HG03558 (cell line): ENCODE data around the gene DCTPP1.

Source experiments
- ATAC-seq: cut with Tn5 transposase; IDR thresholded peaks from one replicate; pipeline ENCODE4 v1.9.1; 2021; ENCODE audit warnings: moderate number of reproducible peaks; ENCODE audit not compliant: unreplicated experiment; ENCODE audit errors: extremely low read depth

Gene DCTPP1

GRCh38 chr16:30449116-30449435 lies 19.2 kb upstream of the DCTPP1 start:
- ATAC-seq = no peak

- no peak for ATAC-seq
Observed at GRCh38 chr16:30447512-30448226, 17.8 kb upstream of the DCTPP1 start.

DNA sequence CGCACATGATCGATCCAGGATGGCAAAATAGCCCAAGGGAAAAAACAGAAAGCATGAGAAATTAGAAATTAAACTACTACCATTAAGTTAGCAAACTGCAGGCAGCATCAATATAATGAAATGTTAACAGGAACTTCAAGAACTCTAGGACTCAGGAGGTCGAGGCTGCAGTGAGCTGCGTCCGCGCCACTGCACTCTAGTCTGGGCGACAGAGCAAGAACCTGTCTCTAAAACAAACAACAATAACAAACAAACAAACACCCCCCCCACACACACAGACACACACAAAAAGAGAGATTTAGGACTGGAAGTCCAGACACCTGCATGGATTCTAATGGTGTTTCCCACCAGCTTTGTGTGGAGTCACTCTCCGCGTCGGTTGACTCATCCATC lies 16.4 kb upstream of the DCTPP1 start:
- no peak for ATAC-seq

GRCh38 chr16:30445408-30446202 lies 15.8 kb upstream of the DCTPP1 start, which contains the start of gene SEPHS2:
Gene SEPHS2 (minus strand): TSS chr16:30445874. CDS start chr16:30445727, 147 bp downstream.
- no peak for ATAC-seq

- ATAC-seq = no peak
Observed at GRCh38 chr16:30445149-30445407, 15.2 kb upstream of the DCTPP1 start.

- ATAC-seq = no peak
Observed at GRCh38 chr16:30444231-30445148, 14.7 kb upstream of the DCTPP1 start.

- ATAC-seq = no peak
Observed at GRCh38 chr16:30443631-30444030, 13.8 kb upstream of the DCTPP1 start.

GRCh38 chr16:30439720-30440348 lies 10.0 kb upstream of the DCTPP1 start:
- no peak for ATAC-seq

DNA sequence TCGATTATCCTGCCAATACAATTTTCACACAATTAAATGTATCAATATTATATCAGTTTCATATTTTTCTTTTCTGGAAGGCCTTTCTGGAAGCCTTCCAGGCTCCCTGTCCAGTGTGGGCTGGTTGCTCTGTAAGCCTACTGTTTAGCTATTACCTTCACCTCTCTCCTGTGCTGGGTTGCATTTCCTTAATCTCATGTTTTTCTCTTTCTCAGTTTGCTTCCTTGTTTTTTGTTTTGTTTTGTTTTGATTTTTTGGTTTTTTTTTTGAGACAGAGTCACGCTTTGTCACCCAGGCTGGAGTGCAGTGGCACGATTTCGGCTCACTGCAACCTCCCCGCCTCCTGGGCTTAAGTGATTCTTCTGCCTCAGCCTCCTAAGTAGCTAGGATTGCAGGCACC lies 9.0 kb upstream of the DCTPP1 start:
- ATAC-seq = no peak

DNA sequence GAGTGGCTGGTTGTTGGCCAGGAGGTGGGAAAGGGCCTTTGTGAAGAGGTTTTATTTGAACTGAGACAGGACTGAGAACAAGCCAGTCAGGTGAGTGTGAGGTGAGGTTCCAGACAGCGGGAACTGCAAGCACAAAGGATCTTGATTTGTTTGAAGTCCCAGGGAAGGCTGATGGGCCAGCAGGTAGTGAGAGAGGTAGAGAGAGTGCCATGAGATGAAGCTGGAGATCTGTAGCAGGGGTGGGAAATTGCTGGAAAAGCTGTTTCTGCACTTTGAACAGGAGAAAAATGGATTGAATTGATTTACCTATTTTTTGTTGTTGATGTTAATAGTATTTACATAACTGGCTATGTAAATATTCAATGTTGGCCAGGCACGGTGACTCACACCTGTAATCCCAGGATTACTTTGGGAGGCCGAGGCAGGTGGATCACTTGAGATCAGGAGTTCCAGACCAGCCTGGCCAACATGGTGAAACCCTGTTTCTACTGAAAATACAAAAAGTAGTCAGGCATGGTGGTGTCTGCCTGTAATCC lies 7.7 kb upstream of the DCTPP1 start:
- no peak for ATAC-seq

DNA sequence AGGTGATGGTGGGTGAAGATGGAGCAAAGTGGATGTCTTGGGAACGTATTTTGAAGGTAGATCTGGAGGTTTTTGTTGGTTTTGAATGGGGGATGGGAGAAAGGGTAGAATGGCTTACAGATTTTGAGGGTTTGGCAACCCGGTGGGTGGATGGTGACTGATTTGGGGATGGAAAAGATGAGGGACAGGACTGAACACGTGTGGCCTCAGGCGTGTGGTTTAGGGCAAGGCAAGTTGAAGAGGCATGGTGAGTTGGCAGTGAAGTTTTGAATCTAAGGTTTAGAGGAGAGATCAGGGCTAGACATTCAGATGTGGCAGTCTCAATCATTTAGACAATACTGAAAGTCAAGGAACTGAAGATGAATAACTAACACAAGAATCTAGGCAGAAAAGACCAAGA lies 5.0 kb upstream of the DCTPP1 start:
- no peak for ATAC-seq

- no peak for ATAC-seq
Observed at GRCh38 chr16:30430428-30430970, 669 bp upstream of the DCTPP1 start.

DNA sequence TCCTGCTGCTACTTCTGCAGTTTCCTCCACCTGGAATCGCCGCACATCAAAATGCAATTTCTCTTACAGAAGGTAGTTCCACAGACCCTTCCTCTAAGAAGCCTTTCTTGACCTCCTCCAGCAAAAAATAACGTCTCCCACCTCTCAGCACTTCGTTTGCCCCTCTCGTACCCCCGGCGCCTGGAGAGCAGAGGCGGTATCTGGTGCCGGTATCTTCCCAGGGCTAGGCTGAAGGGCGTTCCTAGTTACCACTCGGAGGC lies 482 bp downstream of the DCTPP1 start:
- ATAC-seq = no peak

GRCh38 chr16:30428055-30428454 lies 1.8 kb downstream of the DCTPP1 start:
- no peak for ATAC-seq

DNA sequence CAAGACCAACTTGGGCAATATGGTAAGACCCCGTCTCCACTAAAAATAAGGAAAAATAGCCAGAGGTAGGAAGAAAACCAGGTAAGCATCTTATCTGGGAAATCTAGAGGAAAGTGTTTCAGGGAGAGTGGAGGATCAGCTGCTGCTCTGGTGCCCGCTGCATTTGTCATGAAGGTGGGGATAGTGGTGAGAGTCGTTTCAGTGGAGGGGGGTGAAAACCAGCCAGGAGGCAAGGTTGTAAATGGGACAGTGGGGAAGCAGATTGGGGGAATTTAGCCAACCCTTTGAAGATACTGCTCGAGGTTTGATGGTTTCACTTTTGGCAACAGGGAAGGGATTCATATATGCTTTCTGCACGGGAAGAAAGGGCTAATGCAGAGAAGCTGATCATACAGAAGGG lies 8.8 kb downstream of the DCTPP1 start:
- ATAC-seq = no peak

GRCh38 chr16:30418350-30419181 lies 11.3 kb downstream of the DCTPP1 start:
- no peak for ATAC-seq

- ATAC-seq = peak; percentile 61
Observed at GRCh38 chr16:30417529-30418349, 12.1 kb downstream of the DCTPP1 start.

DNA sequence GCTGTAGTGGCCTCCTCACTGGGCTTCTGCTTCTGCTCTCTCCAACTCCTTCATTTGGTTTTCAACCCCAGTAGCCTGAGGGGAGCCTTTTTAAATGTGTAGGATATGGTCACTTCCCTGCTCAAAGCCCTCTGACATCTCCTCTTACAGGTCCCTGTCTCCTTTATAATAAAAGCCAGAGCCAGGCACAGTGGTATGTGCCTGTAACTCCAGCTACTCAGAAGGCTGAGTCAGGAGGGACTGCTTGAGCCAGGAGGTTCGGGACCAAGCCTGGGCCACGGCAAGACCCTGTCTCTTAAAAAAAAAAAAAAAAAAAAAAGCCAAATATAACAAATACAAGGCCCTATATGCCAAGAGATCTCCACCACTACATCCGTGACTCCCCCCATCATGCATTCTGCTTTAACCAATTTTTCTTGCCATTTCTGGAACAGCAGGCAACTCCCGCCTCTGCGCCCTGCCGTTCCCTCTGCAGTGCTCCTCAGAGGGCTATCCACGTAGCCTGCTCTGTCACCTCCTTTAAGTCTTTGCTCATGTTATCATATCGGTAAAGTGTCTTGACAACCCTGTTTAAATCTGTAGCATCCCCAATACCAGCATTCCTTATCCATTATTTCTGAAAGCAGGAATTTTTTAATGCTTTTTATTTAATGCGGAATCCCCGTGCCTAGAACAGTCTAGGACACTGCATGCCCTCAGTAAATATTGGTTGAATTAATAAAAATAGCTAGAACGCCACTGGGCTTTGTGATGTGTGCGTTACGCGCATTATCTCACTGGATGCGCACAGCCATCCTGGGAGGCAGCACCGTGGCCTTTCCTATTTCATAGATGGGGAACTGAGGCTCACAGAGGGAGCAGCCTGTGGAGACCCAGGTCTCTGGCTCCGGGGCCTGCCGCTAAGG lies 13.0 kb downstream of the DCTPP1 start:
- ATAC-seq = no peak
